H1 (cell line): Measurements from ENCODE around the gene HTD2. TPM values are rescaled to one million over a fixed set of nuclear protein-coding genes. Genes with fewer than 3 reads are reported as not detected.

ENCODE experiments used
- CTCF ChIA-PET: fragments of 300-600 bp; sonication (Branson Sonifier 250); formaldehyde crosslinking; loops from one replicate; lab custom pipeline; 2021; ENCODE audit not compliant: partially characterized antibody; lab: Charles Lee
- POLR2A ChIA-PET: fragments of 300-600 bp; sonication (Branson Sonifier 250); formaldehyde crosslinking; loops from one replicate; lab custom pipeline; 2021; ENCODE audit warnings: inconsistent platforms; ENCODE audit not compliant: partially characterized antibody; lab: Charles Lee
- DNase-seq, 2 experiments: peaks; one replicate each; pipeline versions ENCODE4 v3.0.0 to v3.0.0-alpha.2; 2010 to 2022; ENCODE audit warnings: low spot score in 2 of 2, low read depth in 1 of 2, mixed read lengths in 1 of 2
- FAIRE-seq: peaks from 2 replicates; lab custom pipeline; 2011; peaks lifted over from hg19 to GRCh38; lab: Jason Lieb, UNC
- H2AFZ ChIP-seq: 2 replicates; pipeline ENCODE4 v1.8.1; 2012; ENCODE audit warnings: low read length, inconsistent platforms
- H2AK5ac ChIP-seq: 2 replicates; pipeline ENCODE4 v1.6.1; 2013; ENCODE audit warnings: low read depth, low read length
- H2BK120ac ChIP-seq: replicated peaks from 2 replicates; pipeline ENCODE3; 2013; ENCODE audit warnings: low read depth, low read length, inconsistent platforms
- H2BK12ac ChIP-seq: 2 replicates; pipeline ENCODE4 v1.6.1; 2013; ENCODE audit warnings: low read depth, low read length
- H2BK15ac ChIP-seq: 2 replicates; pipeline ENCODE4 v1.6.1; 2013; ENCODE audit warnings: low read length
- H2BK20ac ChIP-seq: 2 replicates; pipeline ENCODE4 v1.6.1; 2013; ENCODE audit warnings: low read length
- H2BK5ac ChIP-seq: 2 replicates; pipeline ENCODE4 v1.6.1; 2013; ENCODE audit warnings: low read depth, low read length
- H3K14ac ChIP-seq: 2 replicates; pipeline ENCODE4 v1.6.1; 2013; ENCODE audit warnings: inconsistent platforms; ENCODE audit not compliant: insufficient read length
- H3K18ac ChIP-seq: 2 replicates; pipeline ENCODE4 v1.6.1; 2013; ENCODE audit warnings: low read length; ENCODE audit errors: extremely low read depth
- H3K23ac ChIP-seq: 2 replicates; pipeline ENCODE4 v1.6.1; 2013; ENCODE audit warnings: inconsistent platforms; ENCODE audit not compliant: insufficient read length
- H3K23me2 ChIP-seq: 2 replicates; pipeline ENCODE4 v1.6.1; 2013; ENCODE audit warnings: low read depth, low read length
- H3K27ac ChIP-seq: 2 replicates; pipeline ENCODE4 v1.6.1; 2011; ENCODE audit warnings: low read depth, low read length, inconsistent platforms
- H3K27me3 ChIP-seq, 4 experiments: replicated peaks in 1 of 4; 1 replicate in 1 of 4; 2 replicates in 3 of 4; pipeline versions ENCODE4 v1.6.1 to v1.8.1; 2011 to 2013; ENCODE audit warnings: low read length in 3 of 4, mild to moderate bottlenecking in 3 of 4, inconsistent platforms in 2 of 4, mixed read lengths in 2 of 4, moderate library complexity in 1 of 4; ENCODE audit not compliant: control insufficient read depth in 3 of 4, insufficient read depth in 3 of 4; ENCODE audit errors: extremely low read depth in 1 of 4
- H3K36me3 ChIP-seq, 4 experiments: 2 replicates each; pipeline versions ENCODE4 v1.6.1 to v1.8.1; 2011 to 2013; ENCODE audit warnings: mild to moderate bottlenecking in 4 of 4, low read length in 3 of 4, moderate library complexity in 2 of 4, control low read depth in 1 of 4, inconsistent platforms in 1 of 4; ENCODE audit not compliant: insufficient read depth in 4 of 4, control insufficient read depth in 2 of 4
- H3K4ac ChIP-seq: replicated peaks from 2 replicates; pipeline ENCODE3; 2013; ENCODE audit warnings: low read length, low read depth, mixed read lengths, inconsistent platforms; ENCODE audit not compliant: insufficient read length
- H3K4me1 ChIP-seq, 4 experiments: replicated peaks in 1 of 4; 1 replicate in 1 of 4; 2 replicates in 3 of 4; pipeline versions ENCODE4 v1.6.1 to v1.8.1; 2011 to 2013; ENCODE audit warnings: low read length in 3 of 4, inconsistent platforms in 2 of 4, mixed read lengths in 1 of 4; ENCODE audit not compliant: insufficient read depth in 4 of 4, control insufficient read depth in 3 of 4
- H3K4me2 ChIP-seq, 2 experiments: 2 replicates each; pipeline versions ENCODE4 v1.6.1 to v1.8.1; 2011 to 2013; ENCODE audit warnings: low read depth in 2 of 2, low read length in 2 of 2, control low read depth in 1 of 2, inconsistent platforms in 1 of 2, mild to moderate bottlenecking in 1 of 2; ENCODE audit not compliant: insufficient read depth in 1 of 2
- H3K4me3 ChIP-seq, 4 experiments: fragments of 200-600, 300-600 bp in 1 of 4; sonication (generic), shearing (Covaris generic), sonication (Bioruptor Twin) in 1 of 4; 2 replicates each; pipeline versions ENCODE4 v1.5.1 to v1.8.1; 2011 to 2016; ENCODE audit warnings: low read length in 4 of 4, low read depth in 3 of 4, control low read depth in 2 of 4, inconsistent platforms in 2 of 4, mild to moderate bottlenecking in 2 of 4, mixed read lengths in 1 of 4, moderate library complexity in 1 of 4; ENCODE audit not compliant: insufficient read depth in 2 of 4; ENCODE audit errors: extremely low read depth in 1 of 4
- H3K56ac ChIP-seq: replicated peaks from 2 replicates; pipeline ENCODE3; 2013; ENCODE audit warnings: low read depth, mild to moderate bottlenecking, mixed read lengths, low read length, inconsistent platforms; ENCODE audit not compliant: insufficient read length
- H3K79me1 ChIP-seq: 2 replicates; pipeline ENCODE4 v1.6.1; 2013; ENCODE audit warnings: low read depth, low read length, control low read depth
- H3K79me2 ChIP-seq, 2 experiments: 2 replicates each; pipeline versions ENCODE4 v1.6.1 to v1.8.1; 2012 to 2013; ENCODE audit warnings: low read length in 2 of 2, mild to moderate bottlenecking in 2 of 2, inconsistent platforms in 1 of 2; ENCODE audit not compliant: insufficient read depth in 2 of 2, control insufficient read depth in 1 of 2
- H3K9ac ChIP-seq, 4 experiments: replicated peaks in 1 of 4; 1 replicate in 1 of 4; 2 replicates in 3 of 4; pipeline versions ENCODE4 v1.6.1 to v1.8.1; 2011 to 2013; ENCODE audit warnings: low read depth in 3 of 4, low read length in 3 of 4, control low read depth in 2 of 4, mild to moderate bottlenecking in 2 of 4, moderate library complexity in 2 of 4, inconsistent platforms in 1 of 4; ENCODE audit errors: extremely low read depth in 1 of 4
- H3K9me3 ChIP-seq, 2 experiments: 2 replicates each; pipeline versions ENCODE4 v1.6.1 to v1.8.1; 2012 to 2013; ENCODE audit warnings: mild to moderate bottlenecking in 2 of 2, moderate library complexity in 2 of 2, control low read depth in 1 of 2, inconsistent platforms in 1 of 2, low read depth in 1 of 2, low read length in 1 of 2, mixed read lengths in 1 of 2; ENCODE audit not compliant: insufficient read depth in 2 of 2
- H4K20me1 ChIP-seq, 2 experiments: replicated peaks in 1 of 2; 2 replicates each; pipeline versions ENCODE3 to v1.8.1; 2011 to 2013; ENCODE audit warnings: inconsistent platforms in 2 of 2, low read length in 2 of 2, mild to moderate bottlenecking in 1 of 2; ENCODE audit not compliant: insufficient read depth in 2 of 2, control insufficient read depth in 1 of 2
- H4K5ac ChIP-seq: 2 replicates; pipeline ENCODE4 v1.6.1; 2013; ENCODE audit warnings: low read length, low read depth, mixed read lengths, inconsistent platforms; ENCODE audit not compliant: insufficient read length
- H4K8ac ChIP-seq: 2 replicates; pipeline ENCODE4 v1.8.0; 2013; ENCODE audit warnings: mild to moderate bottlenecking, moderate library complexity, low read length, inconsistent platforms; ENCODE audit not compliant: insufficient read depth; ENCODE audit errors: extremely low read depth
- H4K91ac ChIP-seq: replicated peaks from 2 replicates; pipeline ENCODE3; 2013; ENCODE audit warnings: low read length, mixed read lengths, inconsistent platforms; ENCODE audit not compliant: insufficient read length
- CTBP2 ChIP-seq: IDR thresholded peaks from 2 replicates; pipeline ENCODE4 v1.7.0; 2011; ENCODE audit warnings: borderline replicate concordance, mild to moderate bottlenecking, moderate library complexity, mixed read lengths, low read length; ENCODE audit not compliant: insufficient read depth, insufficient read length
- EP300 ChIP-seq, 2 experiments: IDR thresholded peaks; 1 replicate in 1 of 2; 2 replicates in 1 of 2; pipeline ENCODE4 v1.6.1; 2011 to 2012; ENCODE audit warnings: low read depth in 2 of 2, low read length in 2 of 2, mild to moderate bottlenecking in 2 of 2, borderline replicate concordance in 1 of 2, inconsistent platforms in 1 of 2, moderate library complexity in 1 of 2
- MAX ChIP-seq: IDR thresholded peaks from 2 replicates; pipeline ENCODE4 v1.6.1; 2012; ENCODE audit warnings: inconsistent platforms
- SAP30 ChIP-seq: fragments of 300-600 bp; sonication (generic); IDR thresholded peaks from 2 replicates; pipeline ENCODE4 v1.7.1; 2012; ENCODE audit warnings: low read length, moderate library complexity, mild to moderate bottlenecking, inconsistent platforms; ENCODE audit not compliant: insufficient read depth, insufficient replicate concordance
- SIN3A ChIP-seq, 2 experiments: IDR thresholded peaks in 1 of 2; conservative IDR thresholded peaks in 1 of 2; 2 replicates each; pipeline ENCODE4 v1.6.1; 2011 to 2012; ENCODE audit warnings: low read length in 2 of 2, improper control_type of control experiment in 1 of 2, low read depth in 1 of 2, mild to moderate bottlenecking in 1 of 2
- TAF1 ChIP-seq: IDR thresholded peaks from 2 replicates; pipeline ENCODE4 v1.6.1; 2011; ENCODE audit warnings: mild to moderate bottlenecking, low read depth, low read length
- TBP ChIP-seq: IDR thresholded peaks from 2 replicates; pipeline ENCODE4 v1.6.1; 2011; ENCODE audit warnings: low read depth, low read length, improper control_type of control experiment
- WGBS, 2 experiments: shearing (Covaris generic) in 1 of 2; methylation state at CpG; one replicate each; pipeline versions ENCODE4 v1.1.6 to v1.1.7; 2013 to 2015; ENCODE audit warnings: low lambda C conversion rate in 2 of 2, mixed read lengths in 2 of 2, inconsistent platforms in 1 of 2, low coverage in 1 of 2, missing lambda C conversion rate in 1 of 2; ENCODE audit not compliant: insufficient replicate concordance in 2 of 2, insufficient coverage in 1 of 2, insufficient read length in 1 of 2; ENCODE audit errors: extremely low coverage in 1 of 2, missing lambda C conversion rate in 1 of 2; 5-methylcytosine and 5-hydroxymethylcytosine counted together
- polyA plus RNA-seq, 7 experiments: library from polyadenylated mRNA; depleted of rRNA in 3 of 7; stranded (reverse) in 5 of 7; unstranded in 2 of 7; fragments of >200 nt in 5 of 7; fragments of 200-250 nt in 2 of 7; gene quantifications; 1 replicate in 5 of 7; 2 replicates in 1 of 7; 4 replicates in 1 of 7; pipeline versions ENCODE4 v1.2.1 to v1.2.3, GENCODE V29; 2011 to 2013; ENCODE audit warnings: missing spikeins in 2 of 7, mixed read lengths in 2 of 7
- total RNA-seq: library from RNA; stranded (reverse); fragmentation: NEBNext Ultra II Directional; extraction: Animal tissue kit (Norgen Biotek cat#: 25700); gene quantifications from 2 replicates; pipeline ENCODE4 v1.2.1, GENCODE V29; 2021

The HTD2 gene
- total and polyA plus RNA-seq, 2 of the 8 experiments (the other 6 are each of a cell fraction or from before 2014, with no cell fraction given), result 8.8 to 10.8 TPM

DNA sequence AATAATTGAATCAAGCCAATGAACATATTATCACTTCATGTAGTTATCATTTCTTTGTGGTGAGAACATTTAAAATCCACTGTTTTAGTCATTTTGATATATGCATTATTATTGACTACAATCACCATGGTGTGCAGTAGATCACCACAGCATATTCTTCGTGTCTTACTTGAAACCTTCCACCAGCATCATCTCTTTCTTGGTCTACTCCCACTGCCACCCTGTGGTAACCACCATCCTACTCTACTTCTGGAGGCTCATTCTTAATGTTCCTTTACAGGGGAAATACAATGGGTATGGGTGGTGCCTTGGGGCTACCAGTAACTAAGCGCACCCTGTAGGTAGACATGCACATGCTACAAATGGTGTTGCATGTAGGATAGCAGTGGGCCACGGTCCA is 51.8 kb downstream of the HTD2 start:
- H2BK15ac ChIP-seq, result no peak overlapping the region
- H2BK5ac ChIP-seq, result no peak overlapping the region
- H3K27me3 ChIP-seq, result no peaks in the 10 kb centered on the region
- CTCF ChIA-PET, result interaction anchor here (1.2 kb wide), 1 partner anchor 52 kb away, joined by 3 read pairs; the partner anchor contains the start of genes HTD2 and RPP14
- no peaks in the 10 kb centered on the region for H3K79me2 ChIP-seq
- DNase-seq, result no peak
- H4K8ac ChIP-seq, result no peak overlapping the region; the same call in 1 of the 2 replicates
- H3K4ac ChIP-seq, result no peak overlapping the region
- H3K27ac ChIP-seq, result no peak overlapping the region
- H2BK20ac ChIP-seq, result no peak overlapping the region
- FAIRE-seq, result no peak
- H3K18ac ChIP-seq, result no peak overlapping the region
- no peak overlapping the region for H3K4me3 ChIP-seq
- no peak overlapping the region for H2AFZ ChIP-seq
- H3K79me1 ChIP-seq, result no peaks in the 10 kb centered on the region
- no peak overlapping the region for H3K56ac ChIP-seq
- H4K91ac ChIP-seq, result no peak overlapping the region
- H3K9me3 ChIP-seq, result no peaks in the 10 kb centered on the region
- H3K23me2 ChIP-seq, result no peaks in the 10 kb centered on the region
- no peaks in the 10 kb centered on the region for H3K4me1 ChIP-seq
- no peak overlapping the region for H3K9ac ChIP-seq
- H2BK120ac ChIP-seq, result no peak overlapping the region
- H3K36me3 ChIP-seq, result no peaks in the 10 kb centered on the region
- 83% methylated on average over 3 of the region's 3 CpGs; no CpG with 5 or more reads in 1 of the 2 experiments for WGBS, 2 experiments
- H4K5ac ChIP-seq, result no peak overlapping the region
- POLR2A ChIA-PET, result no interaction called here
- no peak overlapping the region for H3K23ac ChIP-seq
- no peaks in the 10 kb centered on the region for H4K20me1 ChIP-seq
- no peak overlapping the region for H2BK12ac ChIP-seq
- H2AK5ac ChIP-seq, result no peak overlapping the region
- H3K4me2 ChIP-seq, result no peak overlapping the region
- H3K14ac ChIP-seq, result no peak overlapping the region
- TF ChIP-seq TAF1 (no peak), MAX (no peak), SIN3A (conservative IDR thresholded peaks at IDR 0.05 in 1 of 2, IDR thresholded peaks at IDR 0.05 in 1 of 2; ENCODE audit: low read depth in 1 of 2, low read length in 2 of 2) (no peak), TBP (no peak), CTBP2 (no peak), EP300 (IDR thresholded peaks at IDR 0.05; ENCODE audit: borderline replicate concordance in 1 of 2, low read depth in 2 of 2, low read length in 2 of 2) (no peak), SAP30 (no peak)
